Nephron (organoid): ENCODE results near the gene ESR2.

Experiments used
- H3K27ac Mint-ChIP-seq, 3 experiments: 2 replicates each; pipeline ENCODE4 v1.8.0; 2020; ENCODE audit warnings: mixed read lengths in 3 of 3, mild to moderate bottlenecking in 2 of 3, moderate library complexity in 1 of 3
- H3K27me3 Mint-ChIP-seq: 2 replicates; pipeline ENCODE4 v1.8.0; 2021; ENCODE audit warnings: low read depth, mild to moderate bottlenecking, moderate library complexity, mixed read lengths
- H3K36me3 Mint-ChIP-seq: 2 replicates; pipeline ENCODE4 v1.8.0; 2020; ENCODE audit warnings: low read depth, mixed read lengths
- H3K4me1 Mint-ChIP-seq: 2 replicates; pipeline ENCODE4 v1.8.0; 2020; ENCODE audit warnings: mixed read lengths
- H3K4me3 Mint-ChIP-seq, 3 experiments: 2 replicates each; pipeline ENCODE4 v1.8.0; 2020; ENCODE audit warnings: mild to moderate bottlenecking in 3 of 3, mixed read lengths in 3 of 3, moderate library complexity in 2 of 3
- H3K9me3 Mint-ChIP-seq: 2 replicates; pipeline ENCODE4 v1.8.0; 2020; ENCODE audit warnings: mixed read lengths
- CTCF ChIP-seq, 3 experiments: fragments of 200-600 bp; sonication (generic); IDR thresholded peaks; one replicate each; pipeline ENCODE4 v1.5.0; 2021; ENCODE audit warnings: antibody characterized with exemption in 3 of 3; ENCODE audit not compliant: unreplicated experiment in 3 of 3

The ESR2 gene

GRCh38 chr14:64218344-64219240, 75.6 kb downstream of the ESR2 start:
- Mint-ChIP-seq H3K9me3 (no peaks in the 10 kb centered on the region), H3K27ac (peak overlapping the region; percentile 75 to 95 (median 87)), H3K36me3 (peaks cover 63% of the 10 kb centered on the region), H3K4me1 (peaks cover 40% of the 10 kb centered on the region), H3K27me3 (no peaks in the 10 kb centered on the region), H3K4me3 (no peak overlapping the region)
- TF ChIP-seq CTCF (IDR thresholded peaks at IDR 0.05; ENCODE audit: unreplicated experiment in 3 of 3) = no peak

- peaks cover 40% of the 10 kb centered on the region for H3K4me1 Mint-ChIP-seq
- no peaks in the 10 kb centered on the region for H3K27me3 Mint-ChIP-seq
- no peaks in the 10 kb centered on the region for H3K9me3 Mint-ChIP-seq
- no peak overlapping the region for H3K4me3 Mint-ChIP-seq
- no peak for TF ChIP-seq CTCF (IDR thresholded peaks at IDR 0.05; ENCODE audit: unreplicated experiment in 3 of 3)
- peaks cover 62% of the 10 kb centered on the region for H3K36me3 Mint-ChIP-seq
- peak overlapping the region; percentile 75 to 95 (median 87) for H3K27ac Mint-ChIP-seq
Observed at GRCh38 chr14:64217834-64218233, 76.3 kb downstream of the ESR2 start.

DNA sequence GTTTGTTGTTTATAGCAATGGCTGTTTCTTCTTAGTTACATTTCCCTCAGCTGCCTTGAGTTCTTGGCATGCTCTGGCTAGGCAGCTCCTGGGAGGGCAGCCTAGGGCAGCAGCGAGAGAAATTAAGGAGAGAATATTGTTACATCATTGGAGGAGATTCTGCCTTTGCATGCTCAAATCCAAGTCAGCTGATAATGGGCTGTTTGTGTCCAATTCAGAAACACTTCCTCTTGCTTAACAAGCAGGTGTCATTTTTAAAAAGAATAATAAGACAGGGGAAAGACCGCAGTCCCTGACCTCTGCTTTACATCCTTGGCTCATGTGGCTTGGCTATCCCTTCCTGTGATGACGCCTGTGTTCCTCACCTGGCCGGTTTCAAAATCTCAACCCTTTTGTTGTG, 76.9 kb downstream of the ESR2 start:
- Mint-ChIP-seq H3K27ac (peak overlapping the region; percentile 58 to 95 (median 75)), H3K36me3 (peaks cover 65% of the 10 kb centered on the region), H3K9me3 (no peaks in the 10 kb centered on the region), H3K27me3 (no peaks in the 10 kb centered on the region), H3K4me1 (peaks cover 40% of the 10 kb centered on the region), H3K4me3 (no peak overlapping the region)
- TF ChIP-seq CTCF (IDR thresholded peaks at IDR 0.05; ENCODE audit: unreplicated experiment in 3 of 3) = no peak

- H3K4me1 Mint-ChIP-seq = peaks cover 37% of the 10 kb centered on the region
- H3K36me3 Mint-ChIP-seq = peaks cover 69% of the 10 kb centered on the region
- no peak overlapping the region for H3K4me3 Mint-ChIP-seq
- TF ChIP-seq CTCF (IDR thresholded peaks at IDR 0.05; ENCODE audit: unreplicated experiment in 3 of 3) = no peak
- H3K9me3 Mint-ChIP-seq = no peaks in the 10 kb centered on the region
- no peak overlapping the region for H3K27ac Mint-ChIP-seq
- no peaks in the 10 kb centered on the region for H3K27me3 Mint-ChIP-seq
Observed at GRCh38 chr14:64215978-64216377, 78.2 kb downstream of the ESR2 start.

GRCh38 chr14:64215274-64215673, 78.9 kb downstream of the ESR2 start:
- H3K9me3 Mint-ChIP-seq = no peaks in the 10 kb centered on the region
- no peak overlapping the region for H3K27ac Mint-ChIP-seq
- no peak overlapping the region for H3K4me3 Mint-ChIP-seq

More at GRCh38 chr14:64215274-64215673, 78.9 kb downstream of the ESR2 start:
- Mint-ChIP-seq H3K36me3 (peaks cover 73% of the 10 kb centered on the region), H3K27me3 (no peaks in the 10 kb centered on the region), H3K4me1 (peaks cover 36% of the 10 kb centered on the region)
- TF ChIP-seq CTCF (IDR thresholded peaks at IDR 0.05; ENCODE audit: unreplicated experiment in 3 of 3) = no peak
